GM19397 (cell line): ENCODE results near the gene MCAM.

Experiments
- ATAC-seq: cut with Tn5 transposase; IDR thresholded peaks from one replicate; pipeline ENCODE4 v1.9.1; 2021; ENCODE audit warnings: mild to moderate bottlenecking, moderate library complexity; ENCODE audit not compliant: unreplicated experiment

Gene MCAM

GRCh38 chr11:119309953-119310681 lies 6.8 kb downstream of the MCAM start:
- ATAC-seq: no peak

- no peak for ATAC-seq
Observed at GRCh38 chr11:119309411-119309810, 7.5 kb downstream of the MCAM start.

- no peak for ATAC-seq
Observed at GRCh38 chr11:119307974-119308373, 9.0 kb downstream of the MCAM start.

DNA sequence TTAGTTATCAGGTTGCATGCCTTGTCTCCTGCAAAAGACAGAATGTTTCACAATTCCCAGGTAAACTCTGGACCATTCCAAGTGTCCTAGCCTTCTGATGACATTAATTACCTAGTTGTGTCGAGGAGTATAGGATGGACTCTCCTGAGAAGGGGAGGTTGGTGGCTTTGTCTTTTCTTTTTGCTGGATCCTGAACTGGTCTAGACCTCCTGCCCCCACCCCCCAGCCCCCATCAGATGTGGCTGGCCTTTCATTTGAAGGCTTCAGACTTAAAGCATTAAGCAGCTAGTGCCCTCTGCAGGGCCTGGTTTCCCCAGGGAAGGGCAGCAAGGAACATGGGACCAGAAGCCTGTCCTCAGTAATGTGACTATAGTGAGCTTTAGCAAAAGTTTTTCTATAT lies 9.7 kb downstream of the MCAM start:
- no peak for ATAC-seq

DNA sequence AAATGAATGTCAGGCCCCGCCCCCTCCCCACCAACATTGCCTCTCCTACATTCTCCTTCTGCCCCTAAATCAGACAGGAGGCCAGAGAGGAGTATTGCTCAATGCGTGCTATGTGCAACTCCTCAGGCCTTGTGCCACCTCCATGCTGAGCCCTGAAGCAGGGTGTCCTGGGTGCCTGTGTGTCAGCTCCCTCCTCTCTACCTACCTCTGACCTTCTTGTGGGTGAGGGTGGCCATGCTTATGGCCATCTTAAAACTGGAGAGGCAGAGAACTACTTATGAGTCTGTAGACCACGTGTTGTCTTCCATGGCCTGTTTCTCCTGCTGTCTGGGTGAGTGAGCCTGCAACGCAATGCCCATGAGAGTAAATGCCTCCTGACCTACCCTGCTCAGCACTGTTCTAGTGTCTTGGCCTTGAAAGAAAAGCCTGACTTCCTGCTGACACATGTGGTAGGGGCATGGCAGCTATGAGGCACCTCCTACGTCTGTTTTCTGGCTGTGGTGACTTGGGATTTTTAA lies 10.5 kb downstream of the MCAM start:
- ATAC-seq: no peak

GRCh38 chr11:119305556-119306372 lies 11.2 kb downstream of the MCAM start:
- no peak for ATAC-seq

DNA sequence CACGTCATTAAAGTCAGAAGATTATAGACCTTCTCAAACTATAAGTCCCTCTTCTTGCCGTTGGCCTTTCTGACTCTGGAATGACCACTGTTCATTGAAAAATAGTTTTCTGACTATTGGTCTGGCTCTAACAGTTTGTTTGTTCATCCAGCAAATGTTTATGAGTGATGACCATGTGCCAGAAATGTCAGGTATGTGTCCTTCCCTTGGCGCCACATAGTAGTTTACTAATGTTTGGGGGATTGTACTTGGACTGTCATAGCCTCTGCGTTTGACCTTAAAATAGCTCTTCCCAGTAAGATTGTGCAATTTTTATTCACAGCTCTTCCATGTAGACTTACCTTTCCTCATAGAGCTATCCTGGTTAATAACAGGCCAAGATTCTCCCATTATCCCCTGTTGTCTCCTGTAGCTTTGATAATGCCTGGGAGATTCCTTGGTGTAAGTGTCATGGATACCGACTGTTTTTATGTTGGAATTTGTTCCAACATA lies 13.7 kb downstream of the MCAM start:
- no peak for ATAC-seq

DNA sequence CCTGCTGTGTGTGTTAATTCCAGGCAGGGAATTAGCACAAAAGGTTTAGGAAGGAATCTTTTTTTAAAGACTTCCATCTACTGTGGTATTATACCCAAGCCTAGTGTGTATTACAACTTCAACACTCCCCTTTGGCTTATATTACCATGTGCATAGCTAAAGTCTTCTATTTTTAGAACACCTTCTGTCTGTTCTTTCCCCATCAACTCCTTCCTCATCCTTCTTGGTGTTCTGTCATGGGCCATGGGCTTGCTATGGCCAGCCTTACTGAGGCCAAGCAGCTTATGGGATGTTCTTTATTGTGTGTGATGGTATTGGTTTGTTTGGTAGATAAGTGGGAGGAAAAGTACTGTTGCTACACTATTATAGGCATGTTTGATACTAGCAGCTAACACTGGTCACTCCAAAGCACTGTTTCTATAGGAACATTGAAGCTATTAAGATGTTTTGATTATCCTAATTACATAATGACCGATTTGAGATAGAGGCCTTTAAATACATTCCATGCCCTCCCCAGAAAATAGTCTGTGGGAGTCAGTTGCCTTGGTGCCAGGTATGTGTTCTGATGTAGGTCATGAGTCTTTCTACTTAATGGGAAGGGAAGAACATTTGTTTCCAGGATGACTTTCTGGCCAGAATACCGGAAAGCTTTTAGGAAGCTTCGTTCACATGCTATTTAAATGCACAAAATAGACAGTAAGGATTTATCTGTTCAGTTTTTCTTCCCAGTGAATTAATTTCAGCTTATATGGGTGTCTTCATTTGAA lies 16.5 kb downstream of the MCAM start:
- ATAC-seq: no peak

DNA sequence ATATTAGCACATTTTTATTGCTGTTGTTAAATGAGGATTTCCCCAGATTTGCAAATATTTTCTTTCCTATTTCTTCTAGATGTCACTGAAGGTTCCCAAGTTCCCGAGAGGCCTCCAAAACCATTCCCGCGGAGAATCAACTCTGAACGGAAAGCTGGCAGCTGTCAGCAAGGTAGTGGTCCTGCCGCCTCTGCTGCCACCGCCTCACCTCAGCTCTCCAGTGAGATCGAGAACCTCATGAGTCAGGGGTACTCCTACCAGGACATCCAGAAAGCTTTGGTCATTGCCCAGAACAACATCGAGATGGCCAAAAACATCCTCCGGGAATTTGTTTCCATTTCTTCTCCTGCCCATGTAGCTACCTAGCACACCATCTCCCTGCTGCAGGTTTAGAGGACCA lies 17.5 kb downstream of the MCAM start:
- ATAC-seq: no peak

DNA sequence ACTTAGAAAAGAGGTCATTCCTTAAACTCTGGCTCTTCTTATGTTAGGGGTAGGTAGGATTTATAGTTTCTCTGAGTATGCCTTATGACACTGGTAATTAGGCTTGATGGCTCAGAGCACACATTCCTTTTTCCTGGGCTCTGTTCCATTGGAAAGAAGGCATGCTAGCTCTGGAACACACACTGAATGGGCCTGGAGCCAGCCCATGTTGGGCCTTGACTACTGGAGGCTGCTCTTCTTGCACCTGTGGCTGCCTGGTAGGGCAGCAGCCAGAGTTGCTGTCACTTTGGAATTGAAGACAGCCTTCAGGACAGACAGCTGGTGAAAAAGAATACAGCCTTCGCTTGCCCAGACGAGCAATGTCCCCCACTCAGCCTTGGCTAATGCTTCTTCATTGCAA lies 18.2 kb downstream of the MCAM start:
- no peak for ATAC-seq

GRCh38 chr11:119297938-119298337 lies 19.0 kb downstream of the MCAM start:
- ATAC-seq: no peak

DNA sequence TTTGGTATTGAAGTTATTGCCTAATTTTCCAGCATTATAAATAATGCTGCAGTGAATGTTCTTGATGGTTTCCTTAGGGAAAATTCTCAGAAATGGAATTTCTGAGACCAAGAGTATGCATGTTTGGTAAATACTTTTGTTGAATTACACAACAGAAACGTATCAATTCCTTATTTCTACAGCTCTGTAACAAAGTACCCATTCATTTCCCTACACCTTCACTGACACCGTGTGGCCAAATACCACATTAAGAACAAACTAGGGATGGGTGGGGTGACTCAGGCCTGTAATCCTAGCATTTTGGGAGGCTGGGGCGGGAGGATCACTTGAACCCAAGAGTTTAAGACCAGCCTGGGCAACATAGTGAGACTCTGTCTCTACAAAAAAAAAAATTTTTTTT lies 21.8 kb downstream of the MCAM start:
- ATAC-seq: no peak

DNA sequence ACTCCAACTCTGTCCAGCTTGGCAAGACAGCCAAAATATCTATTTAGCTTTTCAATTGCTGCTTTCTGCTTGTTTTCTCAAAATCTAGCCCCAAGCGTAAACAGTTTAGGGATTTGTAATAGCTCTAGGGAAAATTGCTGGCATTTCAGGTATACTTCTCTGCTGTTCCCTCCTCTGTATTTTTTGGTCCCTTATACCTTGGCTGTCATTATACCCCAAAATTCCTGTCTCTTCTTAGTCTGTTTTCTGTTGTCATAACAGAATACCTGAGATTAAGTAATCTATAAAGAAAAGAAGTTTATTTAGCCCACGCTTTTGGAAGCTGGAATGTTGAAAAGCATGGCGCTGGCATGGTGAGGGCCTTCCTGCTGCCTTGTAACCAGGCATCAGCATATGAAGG lies 23.5 kb downstream of the MCAM start:
- ATAC-seq: no peak

GRCh38 chr11:119290894-119291497 lies 25.9 kb downstream of the MCAM start:
- no peak for ATAC-seq

DNA sequence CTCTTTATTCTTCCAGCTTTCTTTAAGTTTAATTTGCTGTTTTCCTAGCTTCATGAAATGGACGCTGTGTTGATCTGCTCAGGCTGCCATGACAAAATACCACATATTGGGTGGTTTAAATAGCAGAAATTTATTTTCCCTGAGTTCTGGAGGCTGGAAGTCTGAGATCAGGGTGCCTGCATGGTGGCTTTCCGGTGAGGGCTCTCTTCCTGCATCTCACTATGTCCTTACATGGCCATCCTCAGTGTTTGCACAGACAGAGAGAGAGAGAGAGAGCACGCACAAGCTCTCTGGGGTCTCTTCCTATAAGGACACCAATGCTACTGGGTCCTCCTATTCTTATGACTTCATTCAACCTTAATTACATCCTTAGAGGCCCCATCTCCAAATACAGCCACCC lies 28.7 kb downstream of the MCAM start:
- ATAC-seq: no peak

- ATAC-seq: no peak
Observed at GRCh38 chr11:119285431-119285830, 31.5 kb downstream of the MCAM start.

DNA sequence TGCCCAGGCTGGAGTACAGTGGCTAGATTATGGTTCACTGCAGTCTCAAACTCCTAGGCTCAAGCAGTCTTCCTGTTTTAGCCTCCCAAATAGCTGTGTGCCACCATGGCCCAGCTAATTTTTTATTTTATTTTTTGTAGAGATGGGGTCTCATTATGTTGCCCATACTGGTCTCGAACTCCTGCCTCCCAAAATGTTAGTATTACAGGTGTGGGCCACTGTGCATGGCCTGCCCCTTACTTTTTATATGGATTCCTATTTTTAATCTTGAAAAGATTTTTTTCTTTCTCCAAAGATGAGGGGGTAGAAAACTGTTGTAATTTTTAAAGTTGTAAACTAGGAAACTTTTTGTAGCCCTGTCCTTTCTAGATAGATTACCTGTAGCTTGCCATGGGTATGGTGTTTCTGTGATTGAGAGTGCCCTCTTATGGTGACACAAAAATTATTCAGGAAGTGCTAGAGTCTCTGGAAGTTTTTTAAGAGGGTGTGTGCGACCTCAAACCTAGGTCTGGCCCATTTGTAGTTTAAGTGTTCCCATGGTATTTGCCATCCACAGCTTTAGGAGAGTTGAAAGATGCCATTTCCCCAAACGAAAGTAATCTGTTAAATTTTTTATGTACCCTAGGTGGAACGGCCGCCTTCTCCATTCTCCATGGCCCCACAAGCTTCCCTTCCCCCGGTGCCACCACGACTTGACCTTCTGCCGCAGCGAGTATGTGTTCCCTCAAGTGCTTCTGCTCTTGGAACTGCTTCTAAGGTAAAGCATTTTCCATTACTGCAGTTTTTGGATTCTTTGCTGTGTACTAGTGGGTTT lies 32.4 kb downstream of the MCAM start:
- ATAC-seq: no peak

DNA sequence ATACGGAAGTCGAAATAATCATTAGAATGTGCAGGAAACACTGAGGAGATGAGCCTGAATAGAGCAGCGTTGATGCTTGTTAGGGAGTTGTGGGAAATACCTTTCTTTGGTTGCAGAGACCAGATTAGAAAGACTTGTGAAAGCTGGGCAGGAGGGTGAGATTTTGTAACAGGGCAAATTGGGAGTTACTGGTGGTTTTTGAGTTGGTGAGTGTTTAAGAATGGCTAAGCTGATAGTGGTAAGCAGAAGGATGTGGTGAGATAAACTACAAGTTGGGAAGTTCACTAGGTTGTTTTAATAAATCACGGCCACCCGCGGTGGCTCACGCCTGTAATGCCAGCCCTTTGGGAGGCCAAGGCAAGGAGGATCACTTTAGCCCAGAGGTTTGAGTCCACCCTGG lies 34.4 kb downstream of the MCAM start:
- ATAC-seq: no peak

DNA sequence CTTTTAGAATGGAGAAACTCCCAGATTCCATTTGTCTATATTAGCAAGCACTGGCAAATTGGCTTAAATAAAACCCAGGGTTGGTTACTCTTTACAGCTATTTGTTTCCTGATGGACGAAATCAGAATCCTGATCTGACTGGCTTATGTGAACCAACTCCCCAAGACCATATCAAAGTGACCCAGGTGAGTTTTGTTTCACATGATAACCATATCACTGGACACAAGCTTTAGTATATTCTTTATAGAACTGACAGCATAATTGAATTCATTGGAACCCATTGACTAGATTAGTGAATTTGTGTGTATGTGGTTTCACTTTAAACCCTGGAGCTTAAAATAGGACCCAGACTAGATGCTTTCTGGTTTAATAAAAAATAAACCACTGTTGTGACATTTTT lies 39.3 kb downstream of the MCAM start:
- no peak for ATAC-seq

DNA sequence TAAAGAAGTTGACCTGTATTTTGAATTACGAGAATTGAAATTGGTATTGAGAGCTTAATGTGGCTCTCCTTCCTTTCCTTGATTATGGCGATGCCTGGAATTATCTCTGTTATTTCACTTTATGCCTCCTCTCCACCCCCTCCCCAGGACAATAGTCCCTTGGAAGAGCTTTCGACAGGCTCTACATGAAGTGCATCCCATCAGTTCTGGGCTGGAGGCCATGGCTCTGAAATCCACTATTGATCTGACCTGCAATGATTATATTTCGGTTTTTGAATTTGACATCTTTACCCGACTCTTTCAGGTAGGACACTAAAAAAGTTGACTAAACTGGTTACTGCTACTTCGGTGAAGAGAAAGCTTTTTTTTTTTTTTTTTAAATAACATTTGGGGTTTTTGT lies 43.2 kb downstream of the MCAM start:
- no peak for ATAC-seq
